Kidney (tissue), 14 donors: Measurements from ENCODE around the gene RPL41. TPM values are rescaled to one million over a fixed set of nuclear protein-coding genes. Genes with fewer than 3 reads are reported as not detected.

ENCODE experiments used
- DNase-seq, 5 donors: peaks; one replicate each; pipeline ENCODE4 v3.0.0-alpha.2; 2013 to 2020
- FAIRE-seq: peaks from 2 replicates; lab custom pipeline; 2012; peaks lifted over from hg19 to GRCh38; lab: Jason Lieb, UNC
- H3K27ac ChIP-seq, 2 donors: one replicate each; pipeline ENCODE4 v1.7.0; 2013; ENCODE audit warnings: low read depth in 2 of 2, low read length in 2 of 2, inconsistent platforms in 1 of 2
- H3K27me3 ChIP-seq: one replicate; pipeline ENCODE4 v1.7.1; 2013; ENCODE audit warnings: low read length, inconsistent platforms; ENCODE audit not compliant: control insufficient read depth, insufficient read depth
- H3K36me3 ChIP-seq, 3 donors: one replicate each; pipeline versions ENCODE4 v1.7.0 to v1.7.1; 2013; ENCODE audit warnings: low read length in 3 of 3, control low read depth in 1 of 3, inconsistent platforms in 1 of 3; ENCODE audit not compliant: insufficient read depth in 3 of 3, control insufficient read depth in 2 of 3
- H3K4me1 ChIP-seq, 3 donors: one replicate each; pipeline versions ENCODE4 v1.7.0 to v1.7.1; 2013; ENCODE audit warnings: low read length in 3 of 3, inconsistent platforms in 1 of 3, low read depth in 1 of 3; ENCODE audit not compliant: control insufficient read depth in 2 of 3, insufficient read depth in 2 of 3
- H3K4me3 ChIP-seq, 3 donors: one replicate each; pipeline versions ENCODE4 v1.7.0 to v1.8.1; 2013; ENCODE audit warnings: low read length in 3 of 3, control low read depth in 1 of 3, inconsistent platforms in 1 of 3
- H3K9ac ChIP-seq, 3 donors: one replicate each; pipeline versions ENCODE4 v1.7.0 to v1.7.1; 2013; ENCODE audit warnings: low read length in 3 of 3, control low read depth in 1 of 3, inconsistent platforms in 1 of 3
- H3K9me3 ChIP-seq, 3 donors: one replicate each; pipeline versions ENCODE4 v1.7.0 to v1.7.1; 2013; ENCODE audit warnings: low read length in 3 of 3, control low read depth in 1 of 3, inconsistent platforms in 1 of 3; ENCODE audit not compliant: control insufficient read depth in 2 of 3, insufficient read depth in 1 of 3
- intact Hi-C: fragments of 100-400 bp; cut with DNase I; formaldehyde crosslinking; loops from one replicate; pipeline ENCODE4 v1.11.1; 2022
- polyA plus RNA-seq: library from polyadenylated mRNA; stranded (reverse); fragments of 350-450 nt; fragmentation: Illumina TruSeq; extraction: RNeasy Lipid Tissue Mini Kit (QIAGEN cat#74804); gene quantifications from one replicate; pipeline ENCODE4 v1.2.3, GENCODE V29; 2014; ENCODE audit warnings: low read depth, low replicate concordance; ENCODE audit not compliant: insufficient read depth
- total RNA-seq: library from RNA; stranded (reverse); fragmentation: NEBNext Ultra II Directional; extraction: Animal tissue kit (Norgen Biotek cat#: 25700); gene quantifications from one replicate; pipeline ENCODE4 v1.2.1, GENCODE V29; 2021
- TF ChIP-seq, protein P1 (sequence below): IDR thresholded peaks from 3 replicates; pipeline ENCODE4 v1.5.1; 2012; ENCODE audit warnings: mild to moderate bottlenecking, moderate library complexity, borderline replicate concordance; ENCODE audit not compliant: insufficient read depth; ENCODE audit errors: extremely low read depth
- donor health status: control.
- donor health status: control.
- donor health status: control.
- donor health status: control.
- donor health status: control.
- donor health status: DM: yes; HTN: yes; CAD: no.
- donor health status: Normal renal cell carcinoma (clear cell type).

The RPL41 gene
- total and polyA plus RNA-seq, 2 donors from 2014 or later, result 2,987 to 5,602 TPM

DNA sequence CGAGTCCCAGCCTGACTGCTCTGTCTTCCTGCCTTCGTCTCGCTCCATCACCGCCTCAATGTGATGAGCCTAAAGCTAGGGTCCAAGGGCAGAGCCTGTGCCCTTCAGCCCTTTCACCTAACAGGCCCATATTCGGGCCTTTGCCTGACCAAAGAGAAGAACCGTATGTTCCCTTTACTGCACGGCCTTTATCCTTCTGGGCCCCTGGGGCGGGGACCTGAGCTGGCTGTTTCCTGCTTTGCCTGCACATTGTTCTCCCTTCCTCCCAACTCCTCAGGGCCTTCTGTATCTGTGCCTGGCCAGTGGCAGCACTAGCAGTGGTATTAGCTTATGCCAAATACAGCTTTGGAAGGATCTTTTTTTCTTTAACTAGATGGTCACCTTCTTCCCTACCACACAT lies 27.4 kb downstream of the RPL41 start:
- Histone ChIP-seq H3K4me1 (peaks cover 0 to 7% (median 2%) of the 10 kb centered on the region in 3 donors), H3K36me3 (peaks cover 2 to 23% (median 21%) of the 10 kb centered on the region in 3 donors), H3K27me3 (no peaks in the 10 kb centered on the region), H3K9ac (no peak overlapping the region), H3K4me3 (no peak overlapping the region), H3K27ac (peak overlapping the region in 1 of 2 donors; percentile 57), H3K9me3 (no peaks in the 10 kb centered on the region)
- FAIRE-seq (no peak), DNase-seq (peak in 1 of 5 donors; percentile 59)
- intact Hi-C loops, result no loop called here
- TF ChIP-seq, protein P1, sequence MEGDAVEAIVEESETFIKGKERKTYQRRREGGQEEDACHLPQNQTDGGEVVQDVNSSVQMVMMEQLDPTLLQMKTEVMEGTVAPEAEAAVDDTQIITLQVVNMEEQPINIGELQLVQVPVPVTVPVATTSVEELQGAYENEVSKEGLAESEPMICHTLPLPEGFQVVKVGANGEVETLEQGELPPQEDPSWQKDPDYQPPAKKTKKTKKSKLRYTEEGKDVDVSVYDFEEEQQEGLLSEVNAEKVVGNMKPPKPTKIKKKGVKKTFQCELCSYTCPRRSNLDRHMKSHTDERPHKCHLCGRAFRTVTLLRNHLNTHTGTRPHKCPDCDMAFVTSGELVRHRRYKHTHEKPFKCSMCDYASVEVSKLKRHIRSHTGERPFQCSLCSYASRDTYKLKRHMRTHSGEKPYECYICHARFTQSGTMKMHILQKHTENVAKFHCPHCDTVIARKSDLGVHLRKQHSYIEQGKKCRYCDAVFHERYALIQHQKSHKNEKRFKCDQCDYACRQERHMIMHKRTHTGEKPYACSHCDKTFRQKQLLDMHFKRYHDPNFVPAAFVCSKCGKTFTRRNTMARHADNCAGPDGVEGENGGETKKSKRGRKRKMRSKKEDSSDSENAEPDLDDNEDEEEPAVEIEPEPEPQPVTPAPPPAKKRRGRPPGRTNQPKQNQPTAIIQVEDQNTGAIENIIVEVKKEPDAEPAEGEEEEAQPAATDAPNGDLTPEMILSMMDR, result no peak

DNA sequence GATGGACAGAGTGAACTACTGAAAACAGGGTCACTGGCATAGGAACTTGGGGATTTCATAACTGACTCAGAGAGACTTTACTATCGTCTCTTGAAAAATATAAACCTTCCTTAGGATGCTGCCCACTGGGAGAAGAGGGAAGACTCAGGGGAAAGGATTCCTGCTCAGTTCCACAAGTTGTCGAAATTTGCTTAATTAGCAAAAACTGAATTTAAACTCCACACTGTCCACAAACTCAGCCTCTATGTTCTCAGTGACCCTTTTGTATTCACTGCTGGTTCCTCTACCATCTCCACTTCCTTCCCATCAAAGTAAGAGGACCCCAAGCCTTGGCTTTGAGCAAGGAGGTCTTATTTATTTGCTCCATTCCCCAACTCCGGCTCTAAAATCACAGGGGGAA lies 28.8 kb downstream of the RPL41 start:
- DNase-seq (no peak), FAIRE-seq (no peak)
- intact Hi-C loops, result no loop called here
- TF ChIP-seq, protein P1, result no peak
- no peak overlapping the region for H3K27ac ChIP-seq
- H3K9me3 ChIP-seq, result no peaks in the 10 kb centered on the region
- H3K4me3 ChIP-seq, result no peak overlapping the region
- H3K4me1 ChIP-seq, result peaks cover 0 to 7% (median 2%) of the 10 kb centered on the region in 3 donors
- no peaks in the 10 kb centered on the region for H3K27me3 ChIP-seq
- H3K9ac ChIP-seq, result no peak overlapping the region
- H3K36me3 ChIP-seq, result peaks cover 2 to 22% (median 21%) of the 10 kb centered on the region in 3 donors

DNA sequence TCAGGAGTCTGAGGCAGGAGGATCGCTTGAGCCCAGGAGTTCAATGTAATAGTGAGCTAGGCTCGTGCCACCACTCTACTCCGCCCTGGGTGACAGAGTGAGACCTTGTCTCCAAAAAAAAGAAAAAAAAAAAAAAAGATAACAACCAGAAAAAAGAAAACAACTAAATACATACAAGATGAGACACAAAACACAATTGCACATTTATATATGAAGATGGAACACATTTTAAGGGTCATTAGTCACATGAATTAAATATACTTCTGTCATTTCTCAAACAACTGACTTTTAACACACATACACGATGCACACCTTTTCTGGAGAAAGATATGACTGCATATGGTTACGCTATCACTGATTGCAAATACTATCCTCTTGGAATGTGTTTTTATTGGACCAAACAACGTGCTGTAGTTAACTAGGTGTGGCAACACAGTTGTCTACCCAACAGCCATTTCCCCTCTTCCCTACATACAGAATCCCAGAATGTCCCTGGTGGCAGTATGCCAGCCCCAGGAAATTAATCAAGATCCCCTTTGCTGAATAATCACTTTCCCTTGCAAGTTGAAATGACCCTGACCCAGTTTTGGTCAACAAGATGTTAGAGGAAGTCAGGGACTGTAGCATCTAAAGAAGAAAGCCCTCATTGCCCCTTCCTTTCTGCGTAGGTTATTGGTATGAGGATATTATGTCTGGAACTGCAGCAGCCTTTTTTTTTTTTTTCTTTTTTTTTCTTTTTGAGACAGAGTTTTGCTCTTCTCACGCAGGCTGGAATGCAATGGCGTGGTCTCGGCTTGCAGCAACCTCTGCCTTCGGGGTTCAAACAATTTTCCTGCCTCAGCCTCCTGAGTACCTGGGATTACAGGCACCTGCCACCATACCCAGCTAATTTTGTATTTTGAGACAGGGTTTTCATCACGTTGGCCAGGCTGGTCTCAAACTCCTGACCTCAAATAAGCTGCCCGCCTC lies 30.3 kb downstream of the RPL41 start:
- Histone ChIP-seq H3K4me1 (peaks cover 0 to 11% (median 8%) of the 10 kb centered on the region in 3 donors), H3K27ac (no peak overlapping the region), H3K36me3 (peaks cover 2 to 18% (median 17%) of the 10 kb centered on the region in 3 donors), H3K9me3 (no peaks in the 10 kb centered on the region), H3K9ac (no peak overlapping the region), H3K27me3 (no peaks in the 10 kb centered on the region), H3K4me3 (no peak overlapping the region)
- intact Hi-C loops, result no loop called here
- peak in 2 of 5 donors; percentile 40 to 73 for DNase-seq
- no peak for FAIRE-seq
- TF ChIP-seq, protein P1, result no peak
